HFF-Myc (cell line): ENCODE data around the gene CSN3.

Source experiments
- DNase-seq: peaks from one replicate; pipeline ENCODE4 v3.0.0-alpha.2; 2011; ENCODE audit warnings: low read depth; ENCODE audit errors: extremely low read depth
- H3K4me3 ChIP-seq: replicated peaks from 2 replicates; pipeline ENCODE4 v1.5.1; 2011; ENCODE audit warnings: low read depth, mild to moderate bottlenecking, control low read depth, low read length
- TF ChIP-seq, protein P1 (sequence below): IDR thresholded peaks from 2 replicates; pipeline ENCODE4 v1.5.1; 2012; ENCODE audit warnings: mild to moderate bottlenecking, low read depth, low read length, control low read depth; ENCODE audit errors: missing control alignments

The CSN3 gene

DNA sequence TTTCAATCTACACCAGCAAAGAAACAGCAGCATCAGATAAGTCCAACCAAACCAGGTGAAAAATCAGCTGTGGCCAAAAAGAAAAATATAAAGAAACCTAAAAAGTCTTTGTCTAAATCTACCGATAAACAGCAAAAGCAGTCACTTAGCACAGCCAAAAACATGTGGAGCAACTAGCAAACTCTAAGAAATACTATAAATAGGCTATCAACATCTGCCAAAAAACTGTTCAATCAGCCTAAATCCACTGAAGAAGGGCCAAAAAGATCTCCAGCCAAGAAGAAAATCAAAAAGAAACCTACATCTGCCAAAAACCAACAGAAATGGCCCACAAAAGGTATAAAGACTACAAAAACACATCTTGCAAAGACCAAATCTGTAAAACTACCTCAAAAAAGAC is 55.7 kb downstream of the CSN3 start:
- no peak for DNase-seq
- no peak overlapping the region for H3K4me3 ChIP-seq
- TF ChIP-seq, protein P1, sequence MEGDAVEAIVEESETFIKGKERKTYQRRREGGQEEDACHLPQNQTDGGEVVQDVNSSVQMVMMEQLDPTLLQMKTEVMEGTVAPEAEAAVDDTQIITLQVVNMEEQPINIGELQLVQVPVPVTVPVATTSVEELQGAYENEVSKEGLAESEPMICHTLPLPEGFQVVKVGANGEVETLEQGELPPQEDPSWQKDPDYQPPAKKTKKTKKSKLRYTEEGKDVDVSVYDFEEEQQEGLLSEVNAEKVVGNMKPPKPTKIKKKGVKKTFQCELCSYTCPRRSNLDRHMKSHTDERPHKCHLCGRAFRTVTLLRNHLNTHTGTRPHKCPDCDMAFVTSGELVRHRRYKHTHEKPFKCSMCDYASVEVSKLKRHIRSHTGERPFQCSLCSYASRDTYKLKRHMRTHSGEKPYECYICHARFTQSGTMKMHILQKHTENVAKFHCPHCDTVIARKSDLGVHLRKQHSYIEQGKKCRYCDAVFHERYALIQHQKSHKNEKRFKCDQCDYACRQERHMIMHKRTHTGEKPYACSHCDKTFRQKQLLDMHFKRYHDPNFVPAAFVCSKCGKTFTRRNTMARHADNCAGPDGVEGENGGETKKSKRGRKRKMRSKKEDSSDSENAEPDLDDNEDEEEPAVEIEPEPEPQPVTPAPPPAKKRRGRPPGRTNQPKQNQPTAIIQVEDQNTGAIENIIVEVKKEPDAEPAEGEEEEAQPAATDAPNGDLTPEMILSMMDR: no peak

DNA sequence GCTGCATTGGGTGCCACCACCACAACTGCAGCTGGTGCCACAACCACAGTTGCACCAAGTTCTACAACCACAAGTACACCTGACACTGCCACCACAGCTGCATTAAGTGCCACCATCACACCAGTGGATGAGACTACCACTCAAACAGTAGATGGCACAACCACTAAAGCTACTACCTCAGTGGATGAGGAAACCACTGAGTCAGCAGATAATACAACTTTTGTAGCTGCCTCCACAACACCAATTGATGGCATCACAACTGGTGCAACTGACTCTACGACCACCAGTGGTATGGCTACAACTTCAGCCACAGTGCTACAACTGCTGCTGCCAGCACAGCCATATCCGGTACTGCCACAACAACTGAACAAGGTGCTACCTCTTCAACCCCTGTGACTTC is 57.2 kb downstream of the CSN3 start:
- no peak for DNase-seq
- H3K4me3 ChIP-seq: no peak overlapping the region
- TF ChIP-seq, protein P1: no peak

DNA sequence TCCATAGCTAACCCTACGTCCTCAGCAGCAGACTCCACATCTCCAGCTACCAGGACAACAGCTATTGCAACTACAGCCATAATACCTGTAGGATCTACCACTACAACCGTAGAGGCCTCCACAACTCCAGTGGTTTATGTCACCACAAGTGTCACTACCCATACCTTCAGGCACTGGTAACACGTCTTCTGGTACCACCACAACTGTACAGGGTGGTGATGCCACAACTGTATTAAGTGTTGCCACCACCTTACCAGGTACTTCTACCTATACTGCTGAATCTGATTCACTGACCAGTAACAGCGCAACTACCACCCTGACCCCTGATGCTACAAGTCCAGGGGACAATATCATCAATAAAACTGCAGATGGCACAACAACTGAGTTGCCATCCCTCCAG is 57.8 kb downstream of the CSN3 start:
- no peak overlapping the region for H3K4me3 ChIP-seq
- TF ChIP-seq, protein P1: no peak
- DNase-seq: no peak
